Muscle of leg (tissue), 11 donors: Measurements from ENCODE around the gene VWA5A. TPM values are rescaled to one million over a fixed set of nuclear protein-coding genes. Genes with fewer than 3 reads are reported as not detected.

ENCODE experiments used
- DNase-seq: peaks from one replicate; pipeline ENCODE4 v3.0.0; 2013
- H3K27ac ChIP-seq: one replicate; pipeline ENCODE4 v1.5.1; 2013; ENCODE audit warnings: mild to moderate bottlenecking, low read length, control low read depth
- H3K27me3 ChIP-seq: one replicate; pipeline ENCODE4 v1.6.1; 2013; ENCODE audit warnings: low read length; ENCODE audit not compliant: control insufficient read depth, insufficient read depth
- H3K36me3 ChIP-seq: one replicate; pipeline ENCODE4 v1.6.1; 2013; ENCODE audit warnings: low read length; ENCODE audit not compliant: control insufficient read depth, insufficient read depth
- H3K4me1 ChIP-seq: one replicate; pipeline ENCODE4 v1.6.1; 2013; ENCODE audit warnings: low read length; ENCODE audit not compliant: control insufficient read depth, insufficient read depth
- H3K4me3 ChIP-seq: one replicate; pipeline ENCODE4 v1.5.1; 2013; ENCODE audit warnings: low read length, control low read depth
- H3K9me3 ChIP-seq: replicated peaks from 2 replicates; pipeline ENCODE4 v1.6.1; 2013; ENCODE audit warnings: low read depth, low read length; ENCODE audit not compliant: control insufficient read depth
- WGBS: methylation state at CpG from one replicate; pipeline ENCODE4 v1.1.5; 2013; ENCODE audit warnings: missing lambda C conversion rate; ENCODE audit not compliant: insufficient coverage; 5-methylcytosine and 5-hydroxymethylcytosine counted together
- polyA plus RNA-seq, 8 donors: library from polyadenylated mRNA; unstranded; fragments of 120-200 nt; gene quantifications; one replicate each; pipeline versions ENCODE4 v1.2.1 to v1.2.3, GENCODE V29; 2013; ENCODE audit warnings: inconsistent platforms in 1 of 8, low replicate concordance in 1 of 8; ENCODE audit not compliant: insufficient read length in 8 of 8, insufficient read depth in 1 of 8
- total RNA-seq: library from RNA; stranded (reverse); fragments of 120-200 nt; gene quantifications from one replicate; pipeline ENCODE4 v1.2.4, GENCODE V29; 2013

The VWA5A gene
- total and polyA plus RNA-seq, 9 donors = 73.8 to 139 (median 104) TPM

DNA sequence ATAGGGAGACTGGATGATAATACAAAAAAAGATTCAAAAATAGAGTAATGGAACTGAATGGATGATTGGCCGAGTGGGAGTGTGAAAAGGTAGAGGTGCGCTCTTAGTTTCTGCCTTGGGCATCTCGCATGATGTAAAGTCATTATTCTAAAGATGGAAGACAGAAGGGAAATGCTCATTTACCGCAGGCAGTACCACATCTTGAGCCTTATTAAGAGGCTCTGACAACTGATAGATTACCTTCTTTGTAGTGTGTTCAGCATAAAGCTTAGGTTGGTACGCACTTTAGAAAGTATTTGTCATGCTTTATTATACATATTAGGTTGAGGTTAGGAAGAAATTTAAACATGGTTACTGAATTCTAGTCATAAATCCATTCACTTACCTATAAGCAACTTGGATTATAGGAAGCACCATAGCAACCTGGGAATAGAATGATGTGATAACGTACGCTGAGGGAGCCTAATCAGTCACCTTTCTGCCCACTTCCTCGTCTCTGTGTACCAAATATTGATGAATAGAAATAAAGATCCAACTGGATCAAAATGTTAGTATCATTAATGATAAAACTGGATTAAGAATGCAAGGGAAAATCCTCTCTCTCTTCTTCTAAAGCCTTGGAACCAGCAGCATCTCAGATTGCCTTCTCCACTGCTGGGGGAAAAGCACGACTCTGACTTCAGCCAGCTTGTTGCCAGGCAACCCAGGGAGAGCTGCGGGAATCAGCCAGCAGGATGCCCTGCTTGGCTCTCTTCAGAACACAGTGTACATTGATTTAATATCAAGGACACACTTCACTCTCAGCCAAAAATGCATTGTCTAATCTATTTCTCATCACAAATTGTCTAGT lies 29.0 kb upstream of the VWA5A start:
- 4% methylated on average over 2 of the region's 10 CpGs for WGBS
- H3K27ac ChIP-seq = no peak overlapping the region
- DNase-seq = no peak
- no peaks in the 10 kb centered on the region for H3K27me3 ChIP-seq
- no peaks in the 10 kb centered on the region for H3K4me1 ChIP-seq
- H3K36me3 ChIP-seq = no peaks in the 10 kb centered on the region
- H3K4me3 ChIP-seq = no peak overlapping the region
- H3K9me3 ChIP-seq = no peaks in the 10 kb centered on the region

DNA sequence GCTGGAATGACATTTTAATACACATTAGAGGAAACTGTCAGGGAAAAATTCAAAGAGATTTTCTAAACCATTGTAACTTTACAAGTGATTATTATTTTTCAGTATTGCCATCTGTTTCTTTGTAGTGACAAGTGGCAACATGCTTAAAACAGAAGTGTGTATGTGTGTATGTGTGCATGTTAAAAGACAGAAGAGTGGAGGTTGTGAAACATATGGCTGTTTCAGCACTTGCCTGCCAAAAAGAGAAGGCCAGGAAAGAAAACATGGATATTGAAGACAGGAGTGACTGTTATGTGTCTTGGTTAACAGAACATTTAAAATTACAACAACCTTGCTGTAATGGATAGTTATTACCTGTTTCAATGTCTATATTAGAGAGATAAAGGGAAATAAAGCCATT lies 24.3 kb upstream of the VWA5A start:
- Histone ChIP-seq H3K9me3 (no peaks in the 10 kb centered on the region), H3K4me1 (no peaks in the 10 kb centered on the region), H3K27me3 (no peaks in the 10 kb centered on the region), H3K4me3 (no peak overlapping the region), H3K36me3 (no peaks in the 10 kb centered on the region), H3K27ac (no peak overlapping the region)
- DNase-seq = no peak

DNA sequence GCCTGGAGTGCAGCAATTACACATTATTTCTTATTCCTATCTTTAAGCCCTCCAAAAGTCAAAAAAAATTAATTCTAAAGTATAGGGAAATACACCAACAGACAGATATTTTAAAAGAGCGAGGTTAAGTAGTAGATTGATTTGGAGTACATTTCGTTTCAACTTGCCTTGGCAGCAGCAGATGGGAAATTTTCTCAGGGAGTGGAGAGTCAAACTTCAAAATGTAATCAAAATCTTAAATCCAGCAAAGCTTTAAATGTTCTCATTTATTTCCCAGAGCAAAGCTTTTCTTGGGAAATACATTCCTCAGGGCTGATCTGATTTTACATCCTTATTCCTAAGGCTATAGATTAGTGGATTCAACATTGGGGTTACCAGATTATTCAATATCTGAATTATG lies 21.9 kb upstream of the VWA5A start:
- no peaks in the 10 kb centered on the region for H3K4me1 ChIP-seq
- H3K36me3 ChIP-seq = no peaks in the 10 kb centered on the region
- no peak for DNase-seq
- H3K9me3 ChIP-seq = no peaks in the 10 kb centered on the region
- no peak overlapping the region for H3K4me3 ChIP-seq
- H3K27ac ChIP-seq = no peak overlapping the region
- peaks cover 2% of the 10 kb centered on the region for H3K27me3 ChIP-seq
- WGBS = no CpG with 5 or more reads among the region's 2 CpGs

GRCh38 chr11:124094731-124095130 lies 20.5 kb upstream of the VWA5A start:
- no peak overlapping the region for H3K27ac ChIP-seq
- 45% methylated on average over 3 of the region's 5 CpGs for WGBS
- no peaks in the 10 kb centered on the region for H3K36me3 ChIP-seq
- no peaks in the 10 kb centered on the region for H3K9me3 ChIP-seq
- no peaks in the 10 kb centered on the region for H3K4me1 ChIP-seq
- H3K27me3 ChIP-seq = peaks cover 2% of the 10 kb centered on the region
- no peak overlapping the region for H3K4me3 ChIP-seq
- no peak for DNase-seq

DNA sequence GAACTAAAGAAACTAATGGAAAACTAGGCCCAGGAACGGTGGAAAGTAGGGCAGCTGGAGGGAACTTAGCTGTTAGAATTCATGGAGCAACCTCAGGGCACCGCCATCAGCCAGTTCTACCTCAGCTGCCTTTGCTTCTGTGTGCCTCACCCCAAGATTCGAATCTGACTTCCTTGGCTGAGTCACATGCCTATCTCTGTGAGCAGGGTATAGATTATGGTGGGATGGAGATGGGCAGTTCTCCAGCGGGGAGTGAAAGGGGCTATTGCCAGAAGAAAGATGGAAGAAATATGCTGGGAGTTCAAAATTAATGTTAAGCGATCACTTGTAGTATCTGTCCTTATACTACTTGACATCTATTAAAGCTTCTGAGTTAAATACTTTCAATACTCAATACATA lies 18.9 kb upstream of the VWA5A start:
- Histone ChIP-seq H3K4me3 (no peak overlapping the region), H3K27ac (no peak overlapping the region), H3K9me3 (no peaks in the 10 kb centered on the region), H3K27me3 (peaks cover 2% of the 10 kb centered on the region), H3K36me3 (no peaks in the 10 kb centered on the region), H3K4me1 (no peaks in the 10 kb centered on the region)
- WGBS = 71% methylated on average over 3 of the region's 5 CpGs
- no peak for DNase-seq

- no CpG with 5 or more reads among the region's 2 CpGs for WGBS
- Histone ChIP-seq H3K27me3 (peaks cover 2% of the 10 kb centered on the region), H3K4me3 (no peak overlapping the region), H3K27ac (no peak overlapping the region), H3K4me1 (no peaks in the 10 kb centered on the region), H3K36me3 (no peaks in the 10 kb centered on the region), H3K9me3 (no peaks in the 10 kb centered on the region)
- DNase-seq = no peak
These were observed 17.1 kb upstream of the VWA5A start for GRCh38 chr11:124098141-124098540.

GRCh38 chr11:124101737-124102136 lies 13.5 kb upstream of the VWA5A start:
- H3K27me3 ChIP-seq = no peaks in the 10 kb centered on the region
- H3K4me1 ChIP-seq = no peaks in the 10 kb centered on the region
- H3K9me3 ChIP-seq = no peaks in the 10 kb centered on the region
- H3K27ac ChIP-seq = no peak overlapping the region
- H3K36me3 ChIP-seq = no peaks in the 10 kb centered on the region
- no peak overlapping the region for H3K4me3 ChIP-seq
- no CpG with 5 or more reads among the region's 1 CpG for WGBS
- DNase-seq = peak; percentile 50

GRCh38 chr11:124108156-124108555 lies 7.1 kb upstream of the VWA5A start:
- Histone ChIP-seq H3K36me3 (no peaks in the 10 kb centered on the region), H3K4me1 (no peaks in the 10 kb centered on the region), H3K4me3 (no peak overlapping the region), H3K27ac (no peak overlapping the region), H3K9me3 (no peaks in the 10 kb centered on the region), H3K27me3 (no peaks in the 10 kb centered on the region)
- DNase-seq = peak; percentile 25
- no CpG with 5 or more reads among the region's 1 CpG for WGBS

- no CpG with 5 or more reads among the region's 1 CpG for WGBS
- H3K4me1 ChIP-seq = no peaks in the 10 kb centered on the region
- H3K27ac ChIP-seq = no peak overlapping the region
- H3K27me3 ChIP-seq = no peaks in the 10 kb centered on the region
- no peaks in the 10 kb centered on the region for H3K9me3 ChIP-seq
- no peak for DNase-seq
- H3K4me3 ChIP-seq = no peak overlapping the region
- no peaks in the 10 kb centered on the region for H3K36me3 ChIP-seq
These were observed 5.9 kb upstream of the VWA5A start for GRCh38 chr11:124109377-124109776.

DNA sequence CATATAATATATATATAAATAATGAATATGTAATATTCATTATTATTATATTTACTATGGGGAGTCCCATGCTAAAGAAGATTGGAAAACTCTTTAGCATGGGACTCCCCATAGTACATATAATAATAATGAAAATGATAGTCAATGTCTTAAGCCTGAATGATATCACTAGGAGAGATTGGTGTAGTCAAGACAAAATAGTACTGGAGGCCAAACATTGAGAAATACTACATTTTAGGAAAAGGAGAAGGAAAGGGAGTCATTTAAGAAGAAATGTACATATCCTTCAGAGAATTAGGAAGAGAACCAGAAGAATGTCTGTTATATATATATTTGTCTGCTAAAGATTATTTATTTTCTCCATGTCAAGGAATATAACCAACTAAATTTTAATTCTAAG lies 5.0 kb upstream of the VWA5A start:
- Histone ChIP-seq H3K4me1 (peaks cover 3% of the 10 kb centered on the region), H3K27ac (no peak overlapping the region), H3K36me3 (no peaks in the 10 kb centered on the region), H3K27me3 (no peaks in the 10 kb centered on the region), H3K4me3 (no peak overlapping the region), H3K9me3 (no peaks in the 10 kb centered on the region)
- DNase-seq = no peak

DNA sequence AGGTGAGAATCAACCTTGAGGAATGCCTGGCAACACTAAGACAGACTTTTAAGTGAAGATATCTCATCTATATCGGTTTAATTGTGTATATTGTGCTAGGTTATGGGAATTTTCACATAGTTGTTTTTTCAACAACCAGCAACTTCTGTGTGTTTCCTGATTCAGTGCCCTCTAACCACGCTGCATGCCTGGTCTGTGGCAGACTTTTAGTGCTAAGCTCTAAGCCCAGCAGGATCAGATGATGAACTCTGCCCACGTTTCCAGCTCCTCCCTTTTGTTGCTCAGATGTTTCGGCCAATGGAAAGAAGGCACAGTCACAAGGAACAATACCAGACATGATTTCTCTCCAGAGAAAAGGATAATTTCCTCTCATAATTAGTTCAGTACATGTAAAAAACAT lies 1.4 kb upstream of the VWA5A start:
- Histone ChIP-seq H3K27me3 (no peaks in the 10 kb centered on the region), H3K4me1 (peaks cover 15% of the 10 kb centered on the region), H3K27ac (no peak overlapping the region), H3K9me3 (no peaks in the 10 kb centered on the region), H3K36me3 (peaks cover 15% of the 10 kb centered on the region), H3K4me3 (no peak overlapping the region)
- peak; percentile 21 for DNase-seq
- 36% methylated on average over 2 of the region's 4 CpGs for WGBS
